Measurements from ENCODE around the gene LIPI. TPM values are rescaled to one million over a fixed set of nuclear protein-coding genes. Genes with fewer than 3 reads are reported as not detected.
A peak's percentile ranks its signal among the peaks of the same experiment; 100 is the strongest.

Gene LIPI
- not detected for total RNA-seq

DNA sequence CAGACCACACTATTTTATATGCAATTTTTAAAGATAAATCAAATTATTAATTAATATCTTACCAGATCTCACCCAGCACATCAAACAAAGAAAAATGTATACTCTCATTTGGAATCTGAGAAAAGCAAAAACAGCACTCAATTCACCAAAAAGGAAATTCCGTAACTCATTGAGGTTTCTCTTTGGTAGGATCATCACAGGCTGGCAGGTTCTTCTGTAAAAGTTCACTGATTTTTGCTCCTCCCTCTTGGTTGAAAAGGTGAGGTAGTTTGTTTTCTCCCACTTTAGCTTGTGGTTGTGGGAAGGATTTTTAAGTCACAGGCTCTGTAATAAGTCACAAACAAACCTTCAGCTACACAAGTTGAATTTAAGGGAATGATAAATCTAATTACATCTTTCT, at the start of gene LIPI:
TSS of gene LIPI (minus strand) at position 218 of the 400 bp plus-strand sequence. CDS start at position 108, 110 bp downstream.
- Histone ChIP-seq H3K36me3 (no peaks in the 10 kb centered on the region), H3K27ac (no peak within 1 kb of the TSS), H3K4me1 (peaks cover 0 to 1% (median under 1%) of the 10 kb centered on the region in 3 donors), H3K27me3 (peaks cover 0 to 19% (median 0%) of the 10 kb centered on the region in 4 donors), H3K9me3 (no peaks in the 10 kb centered on the region), H3K4me3 (no peak within 1 kb of the TSS)
- WGBS, 2 donors = 45 to 88% methylated on average over 1 of the region's 1 CpG
- TF ChIP-seq, protein P1, sequence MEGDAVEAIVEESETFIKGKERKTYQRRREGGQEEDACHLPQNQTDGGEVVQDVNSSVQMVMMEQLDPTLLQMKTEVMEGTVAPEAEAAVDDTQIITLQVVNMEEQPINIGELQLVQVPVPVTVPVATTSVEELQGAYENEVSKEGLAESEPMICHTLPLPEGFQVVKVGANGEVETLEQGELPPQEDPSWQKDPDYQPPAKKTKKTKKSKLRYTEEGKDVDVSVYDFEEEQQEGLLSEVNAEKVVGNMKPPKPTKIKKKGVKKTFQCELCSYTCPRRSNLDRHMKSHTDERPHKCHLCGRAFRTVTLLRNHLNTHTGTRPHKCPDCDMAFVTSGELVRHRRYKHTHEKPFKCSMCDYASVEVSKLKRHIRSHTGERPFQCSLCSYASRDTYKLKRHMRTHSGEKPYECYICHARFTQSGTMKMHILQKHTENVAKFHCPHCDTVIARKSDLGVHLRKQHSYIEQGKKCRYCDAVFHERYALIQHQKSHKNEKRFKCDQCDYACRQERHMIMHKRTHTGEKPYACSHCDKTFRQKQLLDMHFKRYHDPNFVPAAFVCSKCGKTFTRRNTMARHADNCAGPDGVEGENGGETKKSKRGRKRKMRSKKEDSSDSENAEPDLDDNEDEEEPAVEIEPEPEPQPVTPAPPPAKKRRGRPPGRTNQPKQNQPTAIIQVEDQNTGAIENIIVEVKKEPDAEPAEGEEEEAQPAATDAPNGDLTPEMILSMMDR (IDR thresholded peaks at IDR 0.05) = no peak
- no peak for TF ChIP-seq POLR2A (IDR thresholded peaks at IDR 0.05)
- DNase-seq = no peak
- intact Hi-C loops (cut with DNase I) = no loop called here

DNA sequence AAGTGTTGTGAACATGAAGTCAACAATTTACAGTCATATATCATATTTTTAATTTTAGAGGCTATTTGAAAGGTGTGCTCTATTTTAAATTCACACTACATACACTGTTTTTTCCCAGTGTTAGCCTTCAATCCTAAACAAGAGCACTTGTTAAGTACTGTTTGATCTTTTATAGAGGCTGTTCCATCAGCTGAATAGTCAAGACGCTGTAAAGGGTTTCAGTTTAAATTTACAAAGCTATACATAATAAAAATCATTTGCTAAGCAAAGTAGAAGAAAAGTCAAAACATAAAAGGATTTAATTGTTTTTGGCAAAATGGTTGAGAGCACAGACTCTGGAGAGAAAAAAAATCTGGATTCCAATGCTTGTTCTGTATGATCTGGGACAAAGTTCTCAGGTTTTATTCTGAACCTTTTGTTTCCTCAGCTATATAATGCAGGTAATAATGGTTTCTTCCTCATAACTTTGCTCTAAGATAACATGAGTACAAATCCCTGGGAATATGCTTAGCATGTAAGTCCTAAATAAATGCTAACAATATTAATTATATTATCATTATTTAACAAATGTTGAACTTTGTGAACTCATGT, 49.5 kb upstream of the LIPI start:
- no peaks in the 10 kb centered on the region for H3K9me3 ChIP-seq
- no peak for TF ChIP-seq POLR2A (IDR thresholded peaks at IDR 0.05)
- TF ChIP-seq, protein P1 (IDR thresholded peaks at IDR 0.05) = no peak
- DNase-seq = no peak
- peaks cover 0 to 6% (median 0%) of the 10 kb centered on the region in 4 donors for H3K27me3 ChIP-seq
- H3K4me3 ChIP-seq = no peak overlapping the region
- H3K27ac ChIP-seq = no peak overlapping the region
- H3K4me1 ChIP-seq = no peaks in the 10 kb centered on the region
- no peaks in the 10 kb centered on the region for H3K36me3 ChIP-seq
- WGBS, 2 donors = 30 to 38% methylated on average over 1 of the region's 1 CpG
- intact Hi-C loops (cut with DNase I) = no loop called here

DNA sequence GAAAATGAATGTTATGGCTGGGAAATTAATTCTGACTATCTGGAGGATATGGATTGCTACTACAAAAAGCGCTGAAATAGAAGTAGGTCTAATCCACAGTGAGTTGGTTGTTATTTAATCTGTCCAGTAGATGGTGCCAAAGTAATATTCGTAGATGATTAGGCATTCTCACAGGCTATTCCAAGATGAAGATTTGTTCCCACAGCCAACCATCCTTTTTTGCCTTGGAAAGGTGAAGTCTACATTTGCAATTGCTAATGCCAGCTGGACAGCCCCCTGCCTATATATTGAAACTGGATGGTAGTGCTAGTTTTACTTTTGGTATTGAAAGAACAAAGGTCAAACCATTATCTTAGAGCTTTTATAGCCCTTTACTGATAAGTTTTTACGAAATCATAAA, 49.0 kb upstream of the LIPI start:
- H3K36me3 ChIP-seq = no peaks in the 10 kb centered on the region
- H3K27me3 ChIP-seq = peaks cover 0 to 6% (median 0%) of the 10 kb centered on the region in 4 donors
- TF ChIP-seq POLR2A (IDR thresholded peaks at IDR 0.05) = no peak
- TF ChIP-seq, protein P1 (IDR thresholded peaks at IDR 0.05) = peak; percentile 30 to 61 (median 51)
- intact Hi-C loops (cut with DNase I) = no loop called here
- no peak overlapping the region for H3K27ac ChIP-seq
- no peak for DNase-seq
- WGBS, 2 donors = 32 to 36% methylated on average over 3 of the region's 3 CpGs
- no peak overlapping the region for H3K4me3 ChIP-seq
- H3K4me1 ChIP-seq = no peaks in the 10 kb centered on the region
- no peaks in the 10 kb centered on the region for H3K9me3 ChIP-seq

DNA sequence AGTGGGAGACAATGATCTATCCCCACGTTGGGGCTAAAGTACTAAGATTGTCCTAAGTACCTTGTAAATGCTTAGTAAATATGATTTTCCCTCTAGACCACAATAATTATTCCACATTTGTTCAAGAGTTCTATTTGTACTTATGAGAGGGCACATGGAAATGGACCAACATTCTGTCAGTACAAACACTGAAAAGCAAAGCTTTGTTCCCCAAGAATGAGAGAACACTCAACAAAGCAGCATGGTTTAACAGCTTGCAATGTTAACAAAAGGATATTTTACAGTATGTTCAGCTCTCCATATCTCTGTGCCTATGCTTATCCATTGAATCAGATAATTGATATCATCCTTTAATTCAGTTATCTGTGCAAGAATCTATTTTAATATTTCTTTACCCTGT, 40.6 kb upstream of the LIPI start:
- intact Hi-C loops (cut with DNase I) = no loop called here
- Histone ChIP-seq H3K4me1 (peaks cover 0 to 6% (median 0%) of the 10 kb centered on the region in 3 donors), H3K27me3 (peaks cover 0 to 10% (median 0%) of the 10 kb centered on the region in 4 donors), H3K36me3 (no peaks in the 10 kb centered on the region), H3K27ac (no peak overlapping the region), H3K4me3 (no peak overlapping the region), H3K9me3 (no peaks in the 10 kb centered on the region)
- WGBS, 2 donors = 13 to 14% methylated on average over 1 of the region's 1 CpG
- TF ChIP-seq, protein P1 (IDR thresholded peaks at IDR 0.05) = no peak
- no peak for TF ChIP-seq POLR2A (IDR thresholded peaks at IDR 0.05)
- no peak for DNase-seq

DNA sequence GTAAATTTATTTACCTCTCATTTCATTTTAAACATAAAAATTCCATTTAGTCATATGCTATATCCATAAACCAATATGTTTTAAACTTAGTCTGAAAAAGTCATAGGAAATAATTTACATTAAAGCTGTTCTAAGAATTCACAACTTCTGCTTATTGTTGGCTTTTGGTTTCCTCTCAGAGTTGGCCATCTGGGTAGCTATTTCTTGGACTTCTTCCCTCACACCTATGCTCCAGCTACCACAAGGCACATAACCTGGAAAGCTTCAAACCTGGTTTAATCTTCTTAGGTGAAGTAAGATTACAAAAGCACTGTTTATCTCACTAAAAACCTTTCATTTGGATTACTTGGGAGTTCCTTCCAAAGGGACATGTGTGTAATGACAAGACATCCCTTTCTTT, 35.0 kb upstream of the LIPI start:
- H3K36me3 ChIP-seq = no peaks in the 10 kb centered on the region
- intact Hi-C loops (cut with DNase I) = no loop called here
- H3K9me3 ChIP-seq = no peaks in the 10 kb centered on the region
- no peak overlapping the region for H3K27ac ChIP-seq
- no peak for DNase-seq
- no peaks in the 10 kb centered on the region for H3K4me1 ChIP-seq
- peaks cover 0 to 4% (median 0%) of the 10 kb centered on the region in 4 donors for H3K27me3 ChIP-seq
- TF ChIP-seq POLR2A (IDR thresholded peaks at IDR 0.05) = no peak
- TF ChIP-seq, protein P1 (IDR thresholded peaks at IDR 0.05) = no peak
- no peak overlapping the region for H3K4me3 ChIP-seq
